WTC11 (cell line): Measurements from ENCODE around the gene ELOVL6. TPM values are rescaled to one million over a fixed set of nuclear protein-coding genes. Genes with fewer than 3 reads are reported as not detected.
A peak's percentile ranks its signal among the peaks of the same experiment; 100 is the strongest.
"Not testable (repeated sequence)": the region's sequence is repeated elsewhere in the genome, so short reads cannot be mapped to it uniquely, and the experiment has no call there.

Experiments used
- ATAC-seq: fragments of 200-7000 bp; cut with Tn5 transposase; 2 replicates; pipeline ENCODE4 v1.10.0; 2021; ENCODE audit warnings: mild to moderate bottlenecking, moderate library complexity
- CTCF ChIA-PET: fragments of 300-600 bp; sonication (Branson Sonifier 250); formaldehyde crosslinking; loops from one replicate; lab custom pipeline; 2021; ENCODE audit warnings: antibody characterized with exemption; lab: Charles Lee
- POLR2A ChIA-PET: fragments of 350-600 bp; sonication (Branson Sonifier 250); formaldehyde crosslinking; loops from one replicate; lab custom pipeline; 2021; ENCODE audit warnings: antibody characterized with exemption; lab: Charles Lee
- DNase-seq: peaks from one replicate; pipeline ENCODE4 v3.0.0; 2021; ENCODE audit warnings: low spot score
- H3K27ac Mint-ChIP-seq: 2 replicates; pipeline ENCODE4 v1.8.0; 2021; ENCODE audit warnings: mixed read lengths
- H3K27me3 Mint-ChIP-seq: 2 replicates; pipeline ENCODE4 v1.8.0; 2021; ENCODE audit warnings: low read depth, mild to moderate bottlenecking, moderate library complexity, mixed read lengths
- H3K36me3 Mint-ChIP-seq: 2 replicates; pipeline ENCODE4 v1.8.0; 2021; ENCODE audit warnings: mixed read lengths
- H3K4me1 Mint-ChIP-seq: 2 replicates; pipeline ENCODE4 v1.8.0; 2022; ENCODE audit warnings: mixed read lengths
- H3K4me3 Mint-ChIP-seq: 2 replicates; pipeline ENCODE4 v1.8.0; 2021; ENCODE audit warnings: mild to moderate bottlenecking, moderate library complexity, mixed read lengths
- H3K9me3 Mint-ChIP-seq: 2 replicates; pipeline ENCODE4 v1.8.0; 2021; ENCODE audit warnings: mixed read lengths
- ELF4 ChIP-seq: sonication (generic); formaldehyde crosslinking; IDR thresholded peaks from 2 replicates; pipeline ENCODE4 v1.8.1; 2022; ENCODE audit warnings: low read depth, mild to moderate bottlenecking, moderate library complexity, missing genetic modification reagents
- ESRRA ChIP-seq: sonication (generic); formaldehyde crosslinking; IDR thresholded peaks from 2 replicates; pipeline ENCODE4 v1.8.1; 2022; ENCODE audit warnings: mild to moderate bottlenecking, missing genetic modification reagents, borderline replicate concordance
- NFATC4 ChIP-seq: fragments of 250-450 bp; sonication (Bioruptor Pico); IDR thresholded peaks from 2 replicates; pipeline ENCODE4 v1.9.0; 2021; ENCODE audit warnings: mild to moderate bottlenecking
- NFYB ChIP-seq: sonication (generic); formaldehyde crosslinking; conservative IDR thresholded peaks from 2 replicates; pipeline ENCODE4 v1.8.0; 2022; ENCODE audit warnings: low read depth, missing genetic modification reagents
- NR1H2 ChIP-seq: sonication (generic); formaldehyde crosslinking; IDR thresholded peaks from 2 replicates; pipeline ENCODE4 v1.9.0; 2021; ENCODE audit warnings: mild to moderate bottlenecking, moderate library complexity, missing genetic modification reagents
- OVOL2 ChIP-seq: fragments of 250-450 bp; sonication (Bioruptor Pico); IDR thresholded peaks from 2 replicates; pipeline ENCODE4 v1.9.0; 2021; ENCODE audit warnings: mild to moderate bottlenecking, borderline replicate concordance
- RORB ChIP-seq: fragments of 250-450 bp; sonication (Bioruptor Pico); IDR thresholded peaks from 2 replicates; pipeline ENCODE4 v1.9.0; 2021; ENCODE audit warnings: mild to moderate bottlenecking
- SMAD4 ChIP-seq: sonication (generic); formaldehyde crosslinking; IDR thresholded peaks from 2 replicates; pipeline ENCODE4 v1.8.0; 2022; ENCODE audit warnings: mild to moderate bottlenecking, missing genetic modification reagents
- ZNF317 ChIP-seq: sonication (generic); formaldehyde crosslinking; IDR thresholded peaks from 2 replicates; pipeline ENCODE4 v1.8.1; 2023; ENCODE audit warnings: low read depth, mild to moderate bottlenecking, moderate library complexity, missing genetic modification reagents, borderline replicate concordance
- total RNA-seq: library from RNA; stranded (reverse); gene quantifications from 3 replicates; pipeline ENCODE4 v1.2.3, GENCODE V29; 2021
- TF ChIP-seq, protein P1 (sequence below): sonication (generic); formaldehyde crosslinking; IDR thresholded peaks from 2 replicates; pipeline ENCODE4 v1.8.0; 2022; ENCODE audit warnings: missing genetic modification reagents
- TF ChIP-seq, protein P2 (sequence below): sonication (generic); formaldehyde crosslinking; IDR thresholded peaks from 2 replicates; pipeline ENCODE4 v1.8.1; 2023; ENCODE audit warnings: mild to moderate bottlenecking, missing genetic modification reagents, moderate library complexity
- TF ChIP-seq, protein P3 (sequence below): fragments of 250-450 bp; sonication (Bioruptor Pico); conservative IDR thresholded peaks from 2 replicates; pipeline ENCODE4 v1.9.0; 2021; ENCODE audit warnings: mild to moderate bottlenecking
- TF ChIP-seq, protein P4 (sequence below): sonication (generic); formaldehyde crosslinking; IDR thresholded peaks from 2 replicates; pipeline ENCODE4 v1.8.0; 2022; ENCODE audit warnings: mild to moderate bottlenecking, missing genetic modification reagents

ELOVL6 gene
- total RNA-seq, 1 experiment from 2014 or later: 87.4 TPM

DNA sequence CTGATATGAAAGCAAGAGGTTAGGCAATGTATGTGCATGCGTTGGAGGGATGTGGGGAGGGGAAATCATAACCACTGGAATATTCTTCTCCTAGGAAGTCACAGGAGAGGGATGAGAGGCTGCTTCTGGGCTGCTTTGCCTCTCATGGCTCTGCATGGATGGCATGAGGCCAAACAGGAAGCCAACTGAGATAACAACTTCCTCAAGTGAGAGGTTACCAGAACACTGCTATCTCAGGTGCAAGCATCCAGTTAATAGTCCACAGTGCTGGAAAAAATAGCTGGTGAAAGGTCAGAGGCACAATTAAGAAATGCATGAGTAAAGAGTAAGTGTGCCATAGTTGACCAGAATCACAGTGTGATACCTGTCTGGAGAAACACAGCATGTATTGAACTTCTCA is 113.3 kb downstream of the ELOVL6 start (continued):
- TF ChIP-seq, protein P1, sequence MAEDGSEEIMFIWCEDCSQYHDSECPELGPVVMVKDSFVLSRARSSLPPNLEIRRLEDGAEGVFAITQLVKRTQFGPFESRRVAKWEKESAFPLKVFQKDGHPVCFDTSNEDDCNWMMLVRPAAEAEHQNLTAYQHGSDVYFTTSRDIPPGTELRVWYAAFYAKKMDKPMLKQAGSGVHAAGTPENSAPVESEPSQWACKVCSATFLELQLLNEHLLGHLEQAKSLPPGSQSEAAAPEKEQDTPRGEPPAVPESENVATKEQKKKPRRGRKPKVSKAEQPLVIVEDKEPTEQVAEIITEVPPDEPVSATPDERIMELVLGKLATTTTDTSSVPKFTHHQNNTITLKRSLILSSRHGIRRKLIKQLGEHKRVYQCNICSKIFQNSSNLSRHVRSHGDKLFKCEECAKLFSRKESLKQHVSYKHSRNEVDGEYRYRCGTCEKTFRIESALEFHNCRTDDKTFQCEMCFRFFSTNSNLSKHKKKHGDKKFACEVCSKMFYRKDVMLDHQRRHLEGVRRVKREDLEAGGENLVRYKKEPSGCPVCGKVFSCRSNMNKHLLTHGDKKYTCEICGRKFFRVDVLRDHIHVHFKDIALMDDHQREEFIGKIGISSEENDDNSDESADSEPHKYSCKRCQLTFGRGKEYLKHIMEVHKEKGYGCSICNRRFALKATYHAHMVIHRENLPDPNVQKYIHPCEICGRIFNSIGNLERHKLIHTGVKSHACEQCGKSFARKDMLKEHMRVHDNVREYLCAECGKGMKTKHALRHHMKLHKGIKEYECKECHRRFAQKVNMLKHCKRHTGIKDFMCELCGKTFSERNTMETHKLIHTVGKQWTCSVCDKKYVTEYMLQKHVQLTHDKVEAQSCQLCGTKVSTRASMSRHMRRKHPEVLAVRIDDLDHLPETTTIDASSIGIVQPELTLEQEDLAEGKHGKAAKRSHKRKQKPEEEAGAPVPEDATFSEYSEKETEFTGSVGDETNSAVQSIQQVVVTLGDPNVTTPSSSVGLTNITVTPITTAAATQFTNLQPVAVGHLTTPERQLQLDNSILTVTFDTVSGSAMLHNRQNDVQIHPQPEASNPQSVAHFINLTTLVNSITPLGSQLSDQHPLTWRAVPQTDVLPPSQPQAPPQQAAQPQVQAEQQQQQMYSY: no peak
- TF ChIP-seq OVOL2: no peak
- no peak for TF ChIP-seq NFATC4 (CRISPR knock-in tag)
- TF ChIP-seq NFYB: no peak

DNA sequence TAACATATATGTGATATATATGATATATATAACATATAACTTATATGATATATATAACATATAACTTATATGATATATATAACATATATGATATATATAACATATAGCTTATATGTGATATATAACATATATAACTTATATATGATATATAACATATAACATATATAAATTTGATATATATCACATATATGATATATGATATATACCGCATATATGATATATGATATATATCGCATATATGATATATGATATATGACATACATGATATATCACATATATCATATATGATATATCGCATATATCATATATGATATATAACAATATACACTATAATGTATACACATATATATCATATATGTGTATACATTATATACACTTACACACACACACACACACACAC is 114.3 kb downstream of the ELOVL6 start:
- peaks cover 14% of the 10 kb centered on the region for H3K4me1 Mint-ChIP-seq
- ATAC-seq (no peak), DNase-seq (no peak)
- peaks cover 22% of the 10 kb centered on the region for H3K9me3 Mint-ChIP-seq
- H3K36me3 Mint-ChIP-seq: peaks cover 36% of the 10 kb centered on the region
- no peak overlapping the region for H3K4me3 Mint-ChIP-seq
- CTCF ChIA-PET: no interaction called here
- H3K27ac Mint-ChIP-seq: no peak overlapping the region
- no peak for TF ChIP-seq RORB
- no peak for TF ChIP-seq NFYB
- no peak for TF ChIP-seq ESRRA (CRISPR knock-in tag)
- TF ChIP-seq, protein P2, sequence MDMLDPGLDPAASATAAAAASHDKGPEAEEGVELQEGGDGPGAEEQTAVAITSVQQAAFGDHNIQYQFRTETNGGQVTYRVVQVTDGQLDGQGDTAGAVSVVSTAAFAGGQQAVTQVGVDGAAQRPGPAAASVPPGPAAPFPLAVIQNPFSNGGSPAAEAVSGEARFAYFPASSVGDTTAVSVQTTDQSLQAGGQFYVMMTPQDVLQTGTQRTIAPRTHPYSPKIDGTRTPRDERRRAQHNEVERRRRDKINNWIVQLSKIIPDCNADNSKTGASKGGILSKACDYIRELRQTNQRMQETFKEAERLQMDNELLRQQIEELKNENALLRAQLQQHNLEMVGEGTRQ: no peak
- TF ChIP-seq ELF4: no peak
- TF ChIP-seq, protein P3, sequence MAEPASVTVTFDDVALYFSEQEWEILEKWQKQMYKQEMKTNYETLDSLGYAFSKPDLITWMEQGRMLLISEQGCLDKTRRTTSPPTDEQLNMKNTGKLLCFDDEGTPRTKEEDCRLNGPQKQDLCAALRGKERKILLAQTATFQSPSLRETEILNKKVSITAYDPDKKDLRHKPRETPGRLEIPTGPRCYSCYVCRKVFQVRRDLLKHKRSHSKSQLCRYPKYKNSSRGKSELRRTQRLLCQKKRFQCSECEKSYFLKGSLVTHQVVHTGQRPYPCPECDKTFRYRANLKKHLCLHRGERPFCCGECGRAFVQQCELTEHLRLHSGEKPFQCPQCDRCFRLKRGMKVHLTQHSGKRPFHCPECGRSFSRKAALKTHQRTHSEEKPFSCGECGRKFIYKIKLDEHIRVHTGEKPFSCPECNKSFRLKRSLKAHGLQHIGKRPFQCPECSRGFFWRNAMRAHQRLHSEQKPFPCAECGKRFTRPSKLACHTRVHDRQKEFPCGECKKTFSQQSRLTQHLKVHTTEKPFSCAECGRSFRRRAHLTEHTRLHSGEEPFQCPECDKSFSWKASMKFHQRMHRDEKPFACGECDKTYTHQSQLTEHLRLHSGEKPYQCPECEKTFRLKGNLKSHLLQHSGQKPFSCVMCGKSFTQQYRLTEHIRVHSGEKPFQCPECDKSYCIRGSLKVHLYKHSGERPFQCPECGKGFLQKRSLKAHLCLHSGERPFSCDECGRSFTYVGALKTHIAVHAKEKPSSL (CRISPR knock-in tag): no peak
- no peak for TF ChIP-seq NR1H2 (CRISPR knock-in tag)
- POLR2A ChIA-PET: no interaction called here
- H3K27me3 Mint-ChIP-seq: no peaks in the 10 kb centered on the region

DNA sequence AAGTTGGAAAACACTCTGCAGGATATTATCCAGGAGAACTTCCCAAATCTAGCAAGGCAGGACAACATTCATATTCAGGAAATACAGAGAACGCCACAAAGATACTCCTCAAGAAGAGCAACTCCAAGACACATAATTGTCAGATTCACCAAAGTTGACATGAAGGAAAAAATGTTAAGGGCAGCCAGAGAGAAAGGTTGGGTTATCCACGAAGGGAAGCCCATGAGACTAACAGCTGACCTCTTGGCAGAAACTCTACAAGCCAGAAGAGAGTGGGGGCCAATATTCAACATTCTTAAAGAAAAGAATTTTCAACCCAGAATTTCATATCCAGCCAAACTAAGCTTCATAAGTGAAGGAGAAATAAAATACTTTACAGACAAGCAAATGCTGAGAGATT is 120.3 kb downstream of the ELOVL6 start:
- H3K27ac Mint-ChIP-seq, ATAC-seq, DNase-seq, CTCF ChIA-PET, H3K4me1 Mint-ChIP-seq, POLR2A ChIA-PET, H3K4me3 Mint-ChIP-seq, H3K27me3 Mint-ChIP-seq: not testable (repeated sequence)
- H3K36me3 Mint-ChIP-seq: peaks cover 41% of the 10 kb centered on the region
- H3K9me3 Mint-ChIP-seq: peaks cover 31% of the 10 kb centered on the region
- TF ChIP-seq ZNF317 (CRISPR knock-in tag): peak; percentile 56; the same call in 1 of the 2 replicates
- TF ChIP-seq, all 79 proteins: peak for 1; not testable (repeated sequence) for 78

DNA sequence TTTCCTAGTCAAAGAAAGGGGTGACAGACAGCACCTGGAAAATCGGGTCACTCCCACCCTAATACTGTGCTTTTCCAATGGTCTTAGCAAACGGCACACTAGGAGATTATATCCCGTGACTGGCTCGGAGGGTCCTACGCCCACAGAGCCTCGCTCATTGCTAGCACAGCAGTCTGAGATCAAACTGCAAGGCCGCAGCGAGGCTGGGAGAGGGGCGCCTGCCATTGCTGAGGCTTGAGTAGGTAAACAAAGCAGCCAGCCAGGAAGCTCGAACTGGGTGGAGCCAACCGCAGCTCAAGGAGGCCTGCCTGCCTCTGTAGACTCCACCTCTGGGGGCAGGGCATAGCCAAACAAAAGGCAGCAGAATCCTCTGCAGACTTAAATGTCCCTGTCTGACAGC is 121.6 kb downstream of the ELOVL6 start:
- POLR2A ChIA-PET, H3K4me1 Mint-ChIP-seq, ATAC-seq, H3K27me3 Mint-ChIP-seq, H3K4me3 Mint-ChIP-seq, CTCF ChIA-PET, H3K27ac Mint-ChIP-seq: not testable (repeated sequence)
- Mint-ChIP-seq H3K9me3 (peaks cover 25% of the 10 kb centered on the region), H3K36me3 (peaks cover 37% of the 10 kb centered on the region)
- peak; percentile 13 for DNase-seq

DNA sequence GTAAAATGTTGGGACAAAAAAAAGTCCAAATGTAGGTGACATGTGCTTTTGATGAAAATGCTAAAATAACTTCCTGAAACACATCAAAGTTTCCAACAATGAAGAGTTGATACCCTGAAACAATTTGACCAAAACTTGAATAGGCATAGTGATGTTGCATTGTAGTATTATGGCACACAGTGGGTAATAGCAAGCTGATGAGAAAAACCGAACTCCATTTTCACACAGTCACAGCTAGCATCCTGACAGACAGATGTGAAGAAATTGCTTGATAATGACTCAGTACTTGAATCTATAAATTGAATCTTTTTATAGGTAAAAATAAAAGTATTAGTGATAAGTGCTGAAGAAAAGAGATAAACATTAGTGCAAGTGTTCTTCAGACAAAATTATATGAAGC is 122.5 kb downstream of the ELOVL6 start:
- ChIA-PET POLR2A (no interaction called here), CTCF (no interaction called here)
- DNase-seq: no peak
- ATAC-seq: no peak
- Mint-ChIP-seq H3K36me3 (peaks cover 34% of the 10 kb centered on the region), H3K27me3 (no peaks in the 10 kb centered on the region), H3K4me1 (peaks cover 17% of the 10 kb centered on the region), H3K27ac (no peak overlapping the region), H3K4me3 (no peak overlapping the region), H3K9me3 (peaks cover 25% of the 10 kb centered on the region)
- TF ChIP-seq, protein P4, sequence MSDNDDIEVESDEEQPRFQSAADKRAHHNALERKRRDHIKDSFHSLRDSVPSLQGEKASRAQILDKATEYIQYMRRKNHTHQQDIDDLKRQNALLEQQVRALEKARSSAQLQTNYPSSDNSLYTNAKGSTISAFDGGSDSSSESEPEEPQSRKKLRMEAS (CRISPR knock-in tag): no peak
- no peak for TF ChIP-seq SMAD4
- TF ChIP-seq, protein P3 (CRISPR knock-in tag): no peak
